Calu3 (cell line): ENCODE results near the gene RPP21. TPM values are rescaled to one million over a fixed set of nuclear protein-coding genes. Genes with fewer than 3 reads are reported as not detected.
A peak's percentile ranks its signal among the peaks of the same experiment; 100 is the strongest.

Source experiments
- BruUV-seq: library from RNA; stranded (reverse); fragments of 400-500 nt; replicated peaks from 2 replicates; lab custom pipeline; 2021; lab: Mats Ljungman, UMichigan
- CTCF ChIA-PET: fragments of 300-600 bp; sonication (Branson Sonifier 250); formaldehyde crosslinking; loops from one replicate; lab custom pipeline; 2022; ENCODE audit warnings: antibody characterized with exemption; lab: Charles Lee
- DNase-seq: peaks from one replicate; pipeline ENCODE4 v3.0.0; 2022
- H3K27ac Mint-ChIP-seq: one replicate; pipeline ENCODE4 v1.8.0; 2022; ENCODE audit warnings: mixed read lengths; ENCODE audit not compliant: unreplicated experiment
- H3K27me3 Mint-ChIP-seq: one replicate; pipeline ENCODE4 v1.8.0; 2022; ENCODE audit warnings: mixed read lengths; ENCODE audit not compliant: unreplicated experiment
- H3K36me3 Mint-ChIP-seq: one replicate; pipeline ENCODE4 v1.8.0; 2022; ENCODE audit warnings: mild to moderate bottlenecking, moderate library complexity, mixed read lengths; ENCODE audit not compliant: insufficient read depth, unreplicated experiment
- H3K4me1 Mint-ChIP-seq: one replicate; pipeline ENCODE4 v1.8.0; 2022; ENCODE audit warnings: mild to moderate bottlenecking, low read depth, mixed read lengths; ENCODE audit not compliant: unreplicated experiment
- H3K4me3 Mint-ChIP-seq: one replicate; pipeline ENCODE4 v1.8.0; 2022; ENCODE audit warnings: mild to moderate bottlenecking, low read depth, moderate library complexity, mixed read lengths; ENCODE audit not compliant: unreplicated experiment
- H3K9me3 Mint-ChIP-seq: one replicate; pipeline ENCODE4 v1.8.0; 2022; ENCODE audit warnings: low read depth, mixed read lengths; ENCODE audit not compliant: unreplicated experiment
- CTCF ChIP-seq: fragments of 200-600 bp; IDR thresholded peaks from one replicate; pipeline ENCODE4 v1.8.0; 2022; ENCODE audit warnings: antibody characterized with exemption; ENCODE audit not compliant: unreplicated experiment
- intact Hi-C: fragments of 100-400 bp; cut with micrococcal nuclease; formaldehyde crosslinking; loops from one replicate; pipeline ENCODE4 v1.10.0; 2022; ENCODE audit not compliant: unreplicated experiment
- total RNA-seq: library from RNA; stranded (reverse); gene quantifications from 2 replicates; pipeline ENCODE4 v1.2.3, GENCODE V29; 2022

RPP21 gene
- total RNA-seq, 1 experiment from 2014 or later: 64.2 TPM

GRCh38 chr6:30327232-30327746 is 17.7 kb upstream of the RPP21 start:
- H3K36me3 Mint-ChIP-seq: peaks cover 50% of the 10 kb centered on the region
- CTCF ChIA-PET: interaction anchor here (1.9 kb wide), 1 partner anchor 114 kb away, joined by 9 read pairs; the partner anchor contains the start of gene TRIM26
- BruUV-seq: no TSS peak
- no peak for TF ChIP-seq CTCF
- H3K4me3 Mint-ChIP-seq: peak overlapping the region; percentile 100
- no peaks in the 10 kb centered on the region for H3K27me3 Mint-ChIP-seq
- peaks cover 49% of the 10 kb centered on the region for H3K4me1 Mint-ChIP-seq
- no peaks in the 10 kb centered on the region for H3K9me3 Mint-ChIP-seq
- no peak for DNase-seq
- intact Hi-C loops: loop anchor here (5.0 to 10.0 kb wide), 2 partner anchors 92 to 115 kb away; partner anchors contain the start of gene TRIM26
- peak overlapping the region; percentile 100 for H3K27ac Mint-ChIP-seq

GRCh38 chr6:30328397-30328796 is 16.6 kb upstream of the RPP21 start:
- peaks cover 44% of the 10 kb centered on the region for H3K4me1 Mint-ChIP-seq

DNA sequence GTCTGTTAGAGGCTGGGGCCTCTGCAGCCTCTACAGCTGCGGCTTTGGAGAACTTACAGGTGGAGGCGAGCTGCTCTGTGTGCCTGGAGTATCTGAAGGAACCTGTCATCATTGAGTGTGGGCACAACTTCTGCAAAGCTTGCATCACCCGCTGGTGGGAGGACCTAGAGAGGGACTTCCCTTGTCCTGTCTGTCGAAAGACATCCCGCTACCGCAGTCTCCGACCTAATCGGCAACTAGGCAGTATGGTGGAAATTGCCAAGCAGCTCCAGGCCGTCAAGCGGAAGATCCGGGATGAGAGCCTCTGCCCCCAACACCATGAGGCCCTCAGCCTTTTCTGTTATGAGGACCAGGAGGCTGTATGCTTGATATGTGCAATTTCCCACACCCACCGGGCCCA is 15.6 kb upstream of the RPP21 start:
- Mint-ChIP-seq H3K27me3 (no peaks in the 10 kb centered on the region), H3K27ac (peak overlapping the region; percentile 2), H3K4me3 (no peak overlapping the region), H3K9me3 (no peaks in the 10 kb centered on the region), H3K4me1 (peaks cover 35% of the 10 kb centered on the region), H3K36me3 (peaks cover 54% of the 10 kb centered on the region)
- TF ChIP-seq CTCF: no peak
- intact Hi-C loops: loop anchor here (5.0 to 10.0 kb wide), 2 partner anchors 95 to 117 kb away; partner anchors contain the start of gene TRIM26
- no peak for DNase-seq
- no TSS peak for BruUV-seq
- CTCF ChIA-PET: no interaction called here

More at GRCh38 chr6:30328397-30328796, 16.6 kb upstream of the RPP21 start:
- Mint-ChIP-seq H3K27ac (no peak overlapping the region), H3K27me3 (no peaks in the 10 kb centered on the region), H3K9me3 (no peaks in the 10 kb centered on the region), H3K4me3 (no peak overlapping the region), H3K36me3 (peaks cover 52% of the 10 kb centered on the region)
- intact Hi-C loops: loop anchor here (5.0 to 10.0 kb wide), 2 partner anchors 94 to 116 kb away; partner anchors contain the start of gene TRIM26
- BruUV-seq: no TSS peak
- TF ChIP-seq CTCF: no peak
- DNase-seq: no peak
- CTCF ChIA-PET: interaction anchor here (0.7 kb wide), 1 partner anchor 110 kb away, joined by 3 read pairs; no protein-coding TSS in a partner anchor

DNA sequence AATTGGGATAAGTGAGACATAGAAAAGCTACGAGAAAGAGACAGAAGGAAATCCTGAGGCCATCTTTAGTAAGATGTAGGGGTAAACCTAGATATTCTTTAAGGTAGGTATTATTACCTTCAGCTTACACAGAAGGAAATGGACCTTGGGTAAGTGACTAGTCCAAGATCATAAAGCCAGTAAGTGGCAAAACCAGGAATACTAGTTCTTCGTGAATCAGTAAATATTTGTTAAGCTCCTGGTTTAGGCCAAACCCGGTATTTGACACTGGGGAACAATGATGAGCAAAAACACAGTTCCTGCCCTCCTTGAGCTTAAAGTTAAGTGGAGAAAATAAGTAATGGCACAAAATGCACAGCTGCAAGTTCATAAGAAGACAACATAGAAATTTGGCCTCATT is 13.0 kb upstream of the RPP21 start:
- no peak overlapping the region for H3K4me3 Mint-ChIP-seq
- CTCF ChIA-PET: interaction anchor here (1.4 kb wide), 1 partner anchor 119 kb away, joined by 6 read pairs; the partner anchor contains the start of gene TRIM26
- H3K9me3 Mint-ChIP-seq: no peaks in the 10 kb centered on the region
- H3K36me3 Mint-ChIP-seq: peaks cover 54% of the 10 kb centered on the region
- TF ChIP-seq CTCF: no peak
- H3K27ac Mint-ChIP-seq: no peak overlapping the region
- peaks cover 26% of the 10 kb centered on the region for H3K4me1 Mint-ChIP-seq
- intact Hi-C loops: no loop called here
- no TSS peak for BruUV-seq
- no peaks in the 10 kb centered on the region for H3K27me3 Mint-ChIP-seq
- no peak for DNase-seq
